HEK293T (cell line): ENCODE data around the gene CAPN15.

Experiments
- ARNT ChIP-seq: fragments of 450-650 bp; IDR thresholded peaks from 2 replicates; pipeline ENCODE4 v1.6.1; 2017; ENCODE audit warnings: mild to moderate bottlenecking
- BHLHE40 ChIP-seq: fragments of 450-650 bp; IDR thresholded peaks from 2 replicates; pipeline ENCODE4 v1.6.1; 2016; ENCODE audit warnings: mild to moderate bottlenecking, moderate library complexity, borderline replicate concordance
- CTBP1 ChIP-seq: fragments of 450-650 bp; IDR thresholded peaks from 2 replicates; pipeline ENCODE4 v1.6.1; 2016; ENCODE audit warnings: borderline replicate concordance
- ELF4 ChIP-seq: fragments of 450-650 bp; IDR thresholded peaks from 2 replicates; pipeline ENCODE4 v1.6.1; 2017; ENCODE audit warnings: antibody characterized with exemption
- FOXA1 ChIP-seq: fragments of 450-650 bp; IDR thresholded peaks from 2 replicates; pipeline ENCODE4 v1.6.1; 2016; ENCODE audit warnings: mild to moderate bottlenecking
- FOXK2 ChIP-seq: fragments of 450-650 bp; IDR thresholded peaks from 2 replicates; pipeline ENCODE4 v1.6.1; 2016; ENCODE audit warnings: mild to moderate bottlenecking
- FOXM1 ChIP-seq: fragments of 450-650 bp; IDR thresholded peaks from 2 replicates; pipeline ENCODE4 v1.6.1; 2017; ENCODE audit warnings: mild to moderate bottlenecking, borderline replicate concordance
- HDGF ChIP-seq: fragments of 450-650 bp; IDR thresholded peaks from 2 replicates; pipeline ENCODE4 v1.6.1; 2017; ENCODE audit warnings: antibody characterized with exemption, borderline replicate concordance
- L3MBTL2 ChIP-seq: fragments of 450-650 bp; conservative IDR thresholded peaks from 2 replicates; pipeline ENCODE4 v1.6.1; 2016; ENCODE audit warnings: mild to moderate bottlenecking
- NFRKB ChIP-seq: fragments of 450-650 bp; IDR thresholded peaks from 2 replicates; pipeline ENCODE4 v1.6.1; 2016; ENCODE audit warnings: mild to moderate bottlenecking, moderate library complexity
- SP1 ChIP-seq: fragments of 450-650 bp; IDR thresholded peaks from 2 replicates; pipeline ENCODE4 v1.6.1; 2017
- SUZ12 ChIP-seq: fragments of 450-650 bp; IDR thresholded peaks from 2 replicates; pipeline ENCODE4 v1.6.1; 2016; ENCODE audit warnings: mild to moderate bottlenecking
- TARDBP ChIP-seq: fragments of 450-650 bp; IDR thresholded peaks from 2 replicates; pipeline ENCODE4 v1.6.1; 2016
- ZNF384 ChIP-seq: fragments of 450-650 bp; IDR thresholded peaks from 2 replicates; pipeline ENCODE4 v1.6.1; 2016

GRCh38 chr16:595942-596735 lies 68.6 kb downstream of the CAPN15 start:
- TF ChIP-seq ARNT, result no peak
- no peak for TF ChIP-seq FOXA1
- no peak for TF ChIP-seq ELF4
- no peak for TF ChIP-seq HDGF
- no peak for TF ChIP-seq FOXK2
- TF ChIP-seq BHLHE40, result no peak
- TF ChIP-seq FOXM1, result no peak
- no peak for TF ChIP-seq NFRKB
- no peak for TF ChIP-seq L3MBTL2
- no peak for TF ChIP-seq SUZ12
- no peak for TF ChIP-seq SP1
- no peak for TF ChIP-seq CTBP1
- no peak for TF ChIP-seq ZNF384
- TF ChIP-seq TARDBP, result no peak
